Trophoblast cell (in vitro differentiated cells and primary cell): Measurements from ENCODE around the gene SPP1.
"Not testable (repeated sequence)": the region's sequence is repeated elsewhere in the genome, so short reads cannot be mapped to it uniquely, and the experiment has no call there.

Experiments used
- DNase-seq, 2 donors: peaks; one replicate each; pipeline ENCODE4 v3.0.0-alpha.2; 2016
- H2AFZ ChIP-seq: 2 replicates; pipeline ENCODE4 v1.6.1; 2013; ENCODE audit warnings: low read length, moderate library complexity, mild to moderate bottlenecking; ENCODE audit not compliant: insufficient read depth, poor library complexity
- H2AK5ac ChIP-seq: 2 replicates; pipeline ENCODE4 v1.6.1; 2013; ENCODE audit warnings: mild to moderate bottlenecking, low read length
- H2BK120ac ChIP-seq: 2 replicates; pipeline ENCODE4 v1.6.1; 2013; ENCODE audit warnings: low read length, mild to moderate bottlenecking, moderate library complexity; ENCODE audit not compliant: insufficient read depth, poor library complexity
- H2BK12ac ChIP-seq: 2 replicates; pipeline ENCODE4 v1.6.1; 2013; ENCODE audit warnings: mild to moderate bottlenecking, low read length, moderate library complexity
- H2BK5ac ChIP-seq: 2 replicates; pipeline ENCODE4 v1.6.1; 2013; ENCODE audit warnings: low read length, low read depth, moderate library complexity, mild to moderate bottlenecking; ENCODE audit not compliant: poor library complexity
- H3K14ac ChIP-seq: 2 replicates; pipeline ENCODE4 v1.6.1; 2013; ENCODE audit warnings: mild to moderate bottlenecking, low read length
- H3K18ac ChIP-seq: 2 replicates; pipeline ENCODE4 v1.6.1; 2013; ENCODE audit warnings: mild to moderate bottlenecking, low read length
- H3K23ac ChIP-seq: 2 replicates; pipeline ENCODE4 v1.6.1; 2013; ENCODE audit warnings: low read length
- H3K27ac ChIP-seq: 2 replicates; pipeline ENCODE4 v1.5.1; 2013; ENCODE audit warnings: low read depth, mild to moderate bottlenecking, inconsistent platforms, low read length, moderate library complexity
- H3K27me3 ChIP-seq: 2 replicates; pipeline ENCODE4 v1.6.1; 2013; ENCODE audit warnings: inconsistent platforms, mild to moderate bottlenecking, low read length, moderate library complexity; ENCODE audit not compliant: insufficient read depth
- H3K36me3 ChIP-seq, 2 experiments: 1 replicate in 1 of 2; 2 replicates in 1 of 2; pipeline ENCODE4 v1.6.1; 2013; ENCODE audit warnings: low read length in 2 of 2, mild to moderate bottlenecking in 2 of 2, moderate library complexity in 1 of 2; ENCODE audit not compliant: insufficient read depth in 2 of 2, control insufficient read depth in 1 of 2
- H3K4ac ChIP-seq: 2 replicates; pipeline ENCODE4 v1.6.1; 2013; ENCODE audit warnings: low read depth, mild to moderate bottlenecking, low read length, moderate library complexity
- H3K4me1 ChIP-seq, 2 experiments: 1 replicate in 1 of 2; 2 replicates in 1 of 2; pipeline ENCODE4 v1.6.1; 2013; ENCODE audit warnings: low read length in 2 of 2, mild to moderate bottlenecking in 2 of 2, moderate library complexity in 1 of 2; ENCODE audit not compliant: insufficient read depth in 2 of 2, control insufficient read depth in 1 of 2
- H3K4me2 ChIP-seq: 2 replicates; pipeline ENCODE4 v1.6.1; 2013; ENCODE audit warnings: inconsistent platforms, mild to moderate bottlenecking, low read length, moderate library complexity
- H3K4me3 ChIP-seq: 2 replicates; pipeline ENCODE4 v1.5.1; 2013; ENCODE audit warnings: mild to moderate bottlenecking, low read depth, low read length, inconsistent platforms
- H3K79me1 ChIP-seq: one replicate; pipeline ENCODE4 v1.6.1; 2013; ENCODE audit warnings: low read length
- H3K79me2 ChIP-seq: 2 replicates; pipeline ENCODE4 v1.6.1; 2013; ENCODE audit warnings: low read length, mild to moderate bottlenecking; ENCODE audit not compliant: control insufficient read depth, insufficient read depth, poor library complexity
- H3K9ac ChIP-seq: 2 replicates; pipeline ENCODE4 v1.6.1; 2013; ENCODE audit warnings: mild to moderate bottlenecking, low read length
- H3K9me3 ChIP-seq: 2 replicates; pipeline ENCODE4 v1.6.1; 2013; ENCODE audit warnings: low read depth, mild to moderate bottlenecking, control low read depth, inconsistent platforms, low read length; ENCODE audit not compliant: insufficient read depth
- H4K12ac ChIP-seq: 2 replicates; pipeline ENCODE4 v1.6.1; 2013; ENCODE audit warnings: low read depth, mild to moderate bottlenecking, low read length, moderate library complexity
- H4K8ac ChIP-seq: 2 replicates; pipeline ENCODE4 v1.6.1; 2013; ENCODE audit warnings: low read depth, mild to moderate bottlenecking, low read length, moderate library complexity
- H4K91ac ChIP-seq: one replicate; pipeline ENCODE4 v1.6.1; 2013; ENCODE audit warnings: low read depth, mild to moderate bottlenecking, low read length, moderate library complexity
- WGBS: extraction: QIAGEN DNeasy Blood & Tissue Kit; methylation state at CpG from one replicate; pipeline ENCODE4 v1.1.7; 2013; ENCODE audit warnings: missing lambda C conversion rate; ENCODE audit not compliant: insufficient read length, insufficient coverage; ENCODE audit errors: extremely low coverage; 5-methylcytosine and 5-hydroxymethylcytosine counted together

The SPP1 gene

GRCh38 chr4:87995435-87995834 is 19.9 kb downstream of the SPP1 start:
- no peaks in the 10 kb centered on the region for H3K27me3 ChIP-seq
- H2BK5ac ChIP-seq: no peak overlapping the region
- no peak overlapping the region for H4K12ac ChIP-seq
- DNase-seq: no peak
- no peak overlapping the region for H4K91ac ChIP-seq
- no CpG with 5 or more reads among the region's 3 CpGs for WGBS
- H3K23ac ChIP-seq: no peak overlapping the region
- no peak overlapping the region for H2AFZ ChIP-seq
- no peaks in the 10 kb centered on the region for H3K9me3 ChIP-seq
- H4K8ac ChIP-seq: no peak overlapping the region
- no peaks in the 10 kb centered on the region for H3K79me1 ChIP-seq
- H3K4ac ChIP-seq: no peak overlapping the region
- no peak overlapping the region for H2AK5ac ChIP-seq
- H3K79me2 ChIP-seq: no peaks in the 10 kb centered on the region
- H3K4me1 ChIP-seq: peaks cover 0 to 1% of the 10 kb centered on the region in 2 experiments
- no peak overlapping the region for H2BK120ac ChIP-seq
- no peak overlapping the region for H3K9ac ChIP-seq
- H3K14ac ChIP-seq: no peak overlapping the region
- no peaks in the 10 kb centered on the region for H3K36me3 ChIP-seq
- no peak overlapping the region for H3K4me2 ChIP-seq
- H2BK12ac ChIP-seq: no peak overlapping the region
- H3K4me3 ChIP-seq: no peak overlapping the region
- H3K18ac ChIP-seq: no peak overlapping the region
- H3K27ac ChIP-seq: no peak overlapping the region

GRCh38 chr4:87999191-87999691 is 23.7 kb downstream of the SPP1 start:
- H2BK120ac ChIP-seq, H4K91ac ChIP-seq, H3K27ac ChIP-seq, H2AK5ac ChIP-seq, H3K18ac ChIP-seq, H2BK12ac ChIP-seq, H3K9ac ChIP-seq, H4K8ac ChIP-seq, H3K36me3 ChIP-seq, H3K79me1 ChIP-seq, H3K9me3 ChIP-seq, DNase-seq, H2AFZ ChIP-seq, H3K79me2 ChIP-seq, H2BK5ac ChIP-seq, H3K4me2 ChIP-seq, H3K4ac ChIP-seq, H3K4me1 ChIP-seq, H3K14ac ChIP-seq, H3K4me3 ChIP-seq, H4K12ac ChIP-seq, H3K23ac ChIP-seq, H3K27me3 ChIP-seq: not testable (repeated sequence)
- no CpG with 5 or more reads among the region's 2 CpGs for WGBS

- Histone ChIP-seq H3K18ac (no peak overlapping the region), H3K23ac (no peak overlapping the region), H4K12ac (no peak overlapping the region), H3K4me3 (no peak overlapping the region), H2BK12ac (no peak overlapping the region), H2AK5ac (no peak overlapping the region), H3K27ac (no peak overlapping the region), H3K9me3 (no peaks in the 10 kb centered on the region), H3K4me1 (peaks cover 0 to 1% of the 10 kb centered on the region in 2 experiments), H4K91ac (no peak overlapping the region), H3K9ac (no peak overlapping the region), H3K79me2 (no peaks in the 10 kb centered on the region), H3K79me1 (no peaks in the 10 kb centered on the region), H2AFZ (no peak overlapping the region), H3K4ac (no peak overlapping the region), H3K14ac (no peak overlapping the region), H3K36me3 (no peaks in the 10 kb centered on the region), H4K8ac (no peak overlapping the region), H2BK5ac (no peak overlapping the region), H3K4me2 (no peak overlapping the region), H2BK120ac (no peak overlapping the region), H3K27me3 (no peaks in the 10 kb centered on the region)
- no peak for DNase-seq
- no CpG with 5 or more reads among the region's 3 CpGs for WGBS
These were observed 26.4 kb downstream of the SPP1 start for GRCh38 chr4:88001871-88002270.

GRCh38 chr4:88002786-88003185 is 27.3 kb downstream of the SPP1 start:
- Histone ChIP-seq H3K9me3 (no peaks in the 10 kb centered on the region), H3K4ac (no peak overlapping the region), H2BK12ac (no peak overlapping the region), H3K27ac (no peak overlapping the region), H3K36me3 (no peaks in the 10 kb centered on the region), H4K91ac (no peak overlapping the region), H3K9ac (no peak overlapping the region), H2AK5ac (no peak overlapping the region), H3K79me1 (peaks cover under 1% of the 10 kb centered on the region), H3K14ac (no peak overlapping the region), H4K8ac (no peak overlapping the region), H3K4me3 (no peak overlapping the region), H3K4me2 (no peak overlapping the region), H3K4me1 (peaks cover 2 to 3% of the 10 kb centered on the region in 2 experiments), H2AFZ (no peak overlapping the region), H3K79me2 (peaks cover under 1% of the 10 kb centered on the region), H3K27me3 (no peaks in the 10 kb centered on the region), H2BK120ac (no peak overlapping the region), H3K18ac (no peak overlapping the region), H2BK5ac (no peak overlapping the region), H4K12ac (no peak overlapping the region), H3K23ac (no peak overlapping the region)
- WGBS: no CpG with 5 or more reads among the region's 4 CpGs
- DNase-seq: peak; percentile 41 to 79
